Kidney glomerular epithelial cell (primary cell): ENCODE data around the gene CDC42BPA.
"Not testable (repeated sequence)": the region's sequence is repeated elsewhere in the genome, so short reads cannot be mapped to it uniquely, and the experiment has no call there.

Experiments used
- DNase-seq: peaks from one replicate; lab custom pipeline; 2025; lab: John Stamatoyannopoulos, UW

Gene CDC42BPA

DNA sequence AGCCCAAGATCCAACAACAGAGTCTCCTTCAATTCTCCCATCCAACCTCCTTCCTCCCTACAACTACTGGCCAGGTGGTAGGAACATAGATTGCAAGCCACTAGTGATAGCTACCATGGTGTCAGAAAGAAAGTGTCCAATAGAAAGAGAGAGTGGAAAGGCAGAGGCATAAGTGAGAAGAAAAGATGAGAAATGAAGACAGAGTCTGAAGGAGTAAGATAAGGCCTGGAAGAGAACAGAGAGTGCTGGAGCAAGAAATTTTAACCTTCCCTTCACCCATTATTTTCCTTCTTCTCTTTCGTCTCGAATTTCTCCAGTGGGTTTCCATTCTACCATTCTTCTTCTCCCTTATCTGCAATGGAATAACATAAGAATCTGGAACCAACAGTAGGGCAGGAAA is 57.9 kb downstream of the CDC42BPA start:
- DNase-seq, result no peak

DNA sequence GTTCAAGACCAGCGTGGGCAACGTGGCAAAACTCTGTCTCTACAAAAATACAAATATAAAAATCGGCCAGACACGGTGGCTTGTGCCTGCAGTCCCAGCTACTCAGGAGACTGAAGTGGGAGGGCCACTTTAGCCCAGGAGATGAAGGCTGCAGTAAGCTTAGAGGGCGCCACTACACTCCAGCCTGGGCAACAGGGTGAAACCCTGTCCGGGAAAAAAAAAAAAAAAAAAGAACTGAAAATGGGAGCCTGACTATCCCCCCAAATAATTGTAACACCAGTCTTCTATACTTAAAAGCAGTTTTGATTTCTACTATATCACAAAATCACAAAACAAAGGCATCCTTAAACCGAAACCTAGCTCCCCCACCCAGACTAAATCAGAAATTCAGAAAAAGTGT is 60.3 kb downstream of the CDC42BPA start:
- no peak for DNase-seq

DNA sequence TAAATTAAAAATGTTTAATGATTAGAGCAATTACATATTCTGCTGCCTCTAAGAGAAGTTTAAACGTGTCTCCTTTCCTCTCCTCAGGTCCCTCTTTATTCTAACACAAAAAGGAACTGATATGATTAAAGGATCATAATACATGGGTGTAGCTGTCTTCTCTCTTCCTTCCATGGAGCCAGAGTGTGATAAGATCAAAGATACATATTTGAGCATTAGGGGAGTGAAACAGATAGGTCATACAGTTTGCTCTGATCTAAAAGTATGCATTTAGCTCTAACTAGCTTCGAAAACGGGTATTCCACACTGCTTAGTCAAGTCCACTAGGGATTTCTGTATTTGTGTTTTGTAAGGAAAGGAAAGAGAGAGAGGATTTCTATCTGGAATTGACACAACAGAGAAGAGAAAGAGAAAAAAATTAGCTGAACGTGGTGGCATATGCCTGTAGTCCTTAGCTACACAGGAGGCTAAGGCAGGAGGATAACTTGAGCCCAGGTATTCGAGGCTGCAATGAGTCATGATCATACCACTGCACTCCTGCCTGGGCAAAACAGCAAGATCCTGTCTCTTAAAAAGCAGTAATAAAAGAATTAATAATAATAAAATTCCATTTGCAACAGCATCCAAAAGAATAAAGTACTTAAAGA is 63.1 kb downstream of the CDC42BPA start:
- DNase-seq, result no peak

DNA sequence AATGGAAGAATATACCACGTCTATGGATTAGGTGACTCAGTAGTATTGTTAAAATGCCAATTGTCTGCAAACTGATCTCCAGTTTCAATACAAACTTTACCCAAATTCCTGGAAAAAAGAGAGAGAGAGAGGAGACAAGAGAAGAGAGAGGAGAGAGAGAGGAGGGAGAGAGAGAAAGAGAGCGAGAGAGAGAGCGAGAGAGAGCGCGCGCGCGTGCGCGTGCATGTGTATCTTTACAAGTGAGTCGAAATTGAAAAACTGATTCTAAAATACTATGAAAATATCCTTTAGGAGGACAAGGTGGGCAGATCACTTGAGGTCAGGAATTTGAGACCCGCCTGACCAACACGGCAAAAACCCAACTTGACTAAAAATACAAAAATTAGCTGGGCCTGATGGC is 65.2 kb downstream of the CDC42BPA start:
- no peak for DNase-seq

DNA sequence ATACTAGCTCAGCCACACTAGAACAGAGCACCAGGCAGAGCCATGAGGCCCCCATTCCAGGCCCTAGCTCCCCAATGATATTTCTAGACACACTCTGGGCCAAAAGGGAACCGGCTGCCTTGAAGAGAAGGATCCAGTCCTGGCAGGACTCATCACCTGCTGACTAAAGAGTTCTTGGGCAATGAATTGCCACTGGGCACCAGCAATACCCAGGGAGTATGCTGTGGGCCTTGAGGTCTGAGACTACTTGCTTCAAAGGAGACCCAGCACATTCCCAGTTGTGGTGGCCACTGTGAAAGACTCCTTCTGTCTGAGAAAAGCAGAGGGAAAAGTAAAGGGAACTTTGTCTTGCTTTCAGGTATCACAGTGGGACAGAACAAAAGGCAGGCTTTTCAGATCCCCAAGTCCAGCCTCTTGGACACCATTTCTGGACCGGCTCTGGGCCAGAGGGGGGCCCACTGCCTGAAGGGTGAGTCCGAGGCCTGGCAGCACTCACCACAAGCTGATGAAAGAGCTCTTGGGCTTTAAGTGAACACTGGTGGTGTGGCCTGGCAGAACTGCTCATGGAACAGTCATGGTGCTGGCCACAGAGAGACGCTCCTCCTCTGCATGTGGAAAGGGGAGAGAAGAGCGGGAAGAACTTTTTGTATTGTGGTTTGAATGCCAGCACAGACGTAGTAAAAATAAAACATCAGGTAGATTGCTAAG is 72.5 kb downstream of the CDC42BPA start:
- no peak for DNase-seq

DNA sequence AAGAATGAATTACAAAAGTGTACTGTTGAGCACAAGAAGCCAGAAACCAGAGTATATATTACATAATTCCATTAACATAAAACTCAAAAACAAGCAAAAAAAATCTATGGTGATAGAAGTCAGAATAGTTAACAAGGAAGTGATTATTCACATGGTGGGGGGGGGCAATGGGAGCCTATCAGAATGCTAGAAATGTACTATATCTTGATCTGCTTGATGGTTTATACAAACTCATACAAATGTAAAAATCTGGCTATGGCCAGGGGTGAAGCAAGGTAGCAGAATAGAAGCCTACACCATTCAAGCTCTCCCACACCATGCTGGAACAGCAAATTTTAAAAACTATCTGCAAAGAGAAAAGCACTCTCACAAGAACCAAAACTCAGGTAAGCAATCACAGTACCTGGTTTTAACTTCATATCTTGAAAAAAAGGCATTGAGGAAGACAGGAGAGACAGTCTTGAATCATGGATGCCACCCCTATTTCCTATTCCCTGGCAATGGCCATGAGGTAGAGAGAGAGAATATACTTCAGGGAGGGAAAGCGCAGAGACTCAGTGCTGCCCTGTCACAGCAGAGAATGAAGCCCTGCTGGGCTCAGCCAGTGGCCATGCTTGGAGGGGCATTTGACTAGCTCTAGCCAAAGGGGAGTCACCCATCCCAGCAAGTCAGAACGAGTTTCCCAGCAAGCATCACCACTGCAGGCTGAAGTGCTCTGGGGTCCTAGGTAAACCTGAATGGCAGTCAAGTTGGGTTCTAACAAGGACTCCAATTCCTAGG is 73.8 kb downstream of the CDC42BPA start:
- DNase-seq, result no peak

DNA sequence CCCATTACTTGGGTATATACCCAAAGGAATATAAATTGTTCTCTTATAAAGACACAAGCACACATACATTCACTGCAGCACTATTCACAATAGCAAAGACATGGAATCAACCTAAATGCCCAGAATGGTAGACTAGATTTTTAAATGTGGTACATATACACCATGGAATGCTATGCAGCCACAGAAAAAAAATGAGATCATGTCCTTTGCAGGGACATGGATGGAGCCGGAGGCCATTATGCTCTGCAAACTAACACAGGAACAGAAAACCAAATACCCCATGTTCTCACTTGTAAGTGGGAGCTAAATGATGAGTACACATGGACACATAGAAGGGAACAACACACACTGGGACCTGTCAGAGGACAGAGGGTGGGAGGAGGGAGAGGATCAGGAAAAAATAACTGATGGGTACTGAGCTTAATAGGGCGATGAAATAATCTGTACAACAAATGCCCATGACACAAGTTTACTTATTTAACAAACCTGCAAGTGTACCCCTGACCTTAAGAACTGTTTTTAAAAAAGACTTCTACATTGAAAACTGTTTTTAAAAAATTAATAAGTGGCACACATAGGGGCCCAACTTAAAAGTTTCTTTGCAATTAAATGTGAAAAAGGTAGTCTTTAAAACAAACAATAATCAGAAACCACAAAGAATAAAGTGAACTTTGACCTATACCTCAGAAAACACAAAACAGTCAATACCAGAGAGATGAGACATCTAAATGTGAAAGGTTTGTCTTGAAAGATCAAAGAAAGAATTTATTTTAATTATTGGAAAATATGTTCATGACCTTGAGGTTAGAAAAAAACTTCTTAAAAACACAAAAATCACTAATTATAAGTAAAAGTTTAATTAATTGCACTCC is 75.2 kb downstream of the CDC42BPA start:
- DNase-seq, result peak; percentile 37

DNA sequence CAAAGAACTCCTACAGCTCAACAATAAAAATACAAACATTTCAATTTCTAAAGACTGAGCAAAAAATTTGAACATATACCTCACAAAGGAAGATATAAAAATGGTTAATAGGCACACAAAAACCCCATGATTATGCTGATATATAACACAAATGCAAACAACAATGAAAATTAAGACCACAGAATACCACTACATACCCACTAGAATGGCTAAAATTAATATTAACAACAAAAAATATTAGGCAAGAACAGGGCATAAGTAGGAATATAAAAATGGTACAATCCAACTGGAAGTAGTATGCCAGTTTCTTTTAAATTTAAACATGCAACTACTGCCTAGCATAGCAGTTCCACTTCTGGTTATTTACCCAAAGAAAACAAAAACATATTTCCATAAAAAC is 77.3 kb downstream of the CDC42BPA start:
- no peak for DNase-seq

DNA sequence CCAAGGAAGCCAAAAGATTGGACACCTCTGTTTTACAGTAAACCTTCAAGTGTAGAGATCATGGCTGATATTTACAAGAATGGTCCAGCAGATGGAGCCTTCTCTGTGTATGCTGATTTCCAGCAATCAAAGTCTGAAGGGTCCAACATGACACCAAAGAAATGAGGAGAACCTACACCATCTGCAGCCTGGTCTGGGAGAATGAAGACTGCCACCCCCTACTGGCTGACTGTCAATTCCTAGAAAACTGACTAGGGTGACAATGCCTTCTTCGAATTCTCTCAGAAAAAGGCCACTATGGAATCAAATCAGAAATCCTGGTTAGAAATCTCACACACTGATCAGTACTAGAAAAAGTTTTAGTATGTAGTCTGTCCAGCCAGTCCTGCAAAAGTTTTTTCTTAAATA is 83.3 kb downstream of the CDC42BPA start:
- DNase-seq, result peak; percentile 14

DNA sequence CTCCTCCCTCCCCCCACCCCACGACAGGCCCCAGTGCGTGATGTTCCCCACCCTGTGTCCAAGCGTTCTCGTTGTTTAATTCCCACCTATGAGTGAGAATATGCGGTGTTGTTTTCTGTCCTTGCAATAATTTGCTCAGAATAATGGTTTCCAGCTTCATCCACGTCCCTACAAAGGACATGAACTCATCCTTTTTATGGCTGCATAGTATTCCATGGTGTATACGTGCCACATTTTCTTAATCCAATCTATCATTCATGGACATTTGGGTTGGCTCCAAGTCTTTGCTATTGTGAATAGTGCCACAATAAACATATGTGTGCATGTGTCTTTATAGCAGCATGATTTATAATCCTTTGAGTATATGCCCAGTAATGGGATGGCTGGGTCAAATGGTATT is 87.2 kb downstream of the CDC42BPA start:
- DNase-seq, result not testable (repeated sequence)

DNA sequence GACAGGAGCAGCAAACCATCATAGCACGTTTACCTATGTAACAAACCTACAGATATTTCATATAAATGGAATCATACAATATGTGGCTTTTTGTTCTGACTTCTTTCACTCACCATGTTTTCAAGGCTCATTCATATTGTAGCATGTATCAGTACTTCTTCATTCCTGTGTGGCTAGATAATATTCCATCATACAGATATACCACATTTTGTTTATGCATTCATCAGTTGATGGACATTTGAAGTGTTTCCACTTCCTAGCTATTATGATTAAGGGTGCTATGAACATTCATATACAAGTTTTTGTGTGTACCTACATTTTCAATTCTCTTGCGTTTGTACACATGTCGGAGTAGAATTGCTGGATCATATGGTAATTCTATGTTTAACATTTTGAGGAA is 90.1 kb downstream of the CDC42BPA start:
- no peak for DNase-seq

DNA sequence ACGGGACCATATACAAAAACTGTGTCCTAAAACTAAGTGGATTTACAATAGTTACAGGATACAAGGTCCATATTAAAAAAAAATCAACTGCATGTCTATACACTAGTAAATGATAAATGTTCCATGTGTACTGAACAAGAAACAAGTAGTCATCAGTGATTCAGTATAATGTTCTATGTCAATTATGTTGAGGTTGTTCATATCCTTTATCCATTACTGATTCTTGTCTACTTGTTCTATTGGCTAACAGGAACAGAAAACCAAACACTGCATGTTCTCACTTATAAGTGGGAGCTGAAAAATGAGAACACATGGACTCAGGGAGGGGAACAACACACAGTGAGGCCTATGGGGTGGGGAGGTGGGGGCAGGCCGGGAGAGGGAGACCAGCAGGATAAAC is 90.5 kb downstream of the CDC42BPA start:
- DNase-seq, result no peak

DNA sequence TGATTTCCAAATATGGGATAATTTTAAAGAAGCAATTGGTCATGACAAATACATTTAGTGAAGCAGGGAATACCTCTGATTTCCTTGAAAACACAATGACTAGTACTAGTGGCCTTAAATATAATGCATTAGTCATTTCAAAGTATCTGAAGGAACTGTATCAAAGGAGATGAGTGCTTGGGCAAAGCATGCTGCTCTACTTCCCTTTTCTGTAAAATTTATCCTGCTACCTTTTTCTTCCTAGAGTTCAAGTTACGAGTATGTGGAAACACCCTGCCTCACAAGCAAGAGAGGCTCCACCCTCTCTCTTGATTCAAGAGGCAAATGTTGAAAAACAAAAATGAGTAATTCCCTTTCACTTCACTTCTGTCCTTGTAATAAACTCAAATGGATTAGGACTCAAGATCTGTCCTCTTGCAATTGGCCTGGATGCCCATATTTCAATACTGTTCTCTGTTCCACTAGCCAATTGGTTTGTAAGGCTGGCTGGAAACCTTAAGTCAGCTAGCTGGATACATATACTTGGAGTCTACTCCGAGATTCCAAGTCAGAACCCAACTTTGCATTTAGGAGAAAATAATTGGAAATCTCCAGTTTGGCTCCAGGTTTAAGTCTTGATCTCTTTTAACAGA is 92.5 kb downstream of the CDC42BPA start:
- DNase-seq, result peak; percentile 54

DNA sequence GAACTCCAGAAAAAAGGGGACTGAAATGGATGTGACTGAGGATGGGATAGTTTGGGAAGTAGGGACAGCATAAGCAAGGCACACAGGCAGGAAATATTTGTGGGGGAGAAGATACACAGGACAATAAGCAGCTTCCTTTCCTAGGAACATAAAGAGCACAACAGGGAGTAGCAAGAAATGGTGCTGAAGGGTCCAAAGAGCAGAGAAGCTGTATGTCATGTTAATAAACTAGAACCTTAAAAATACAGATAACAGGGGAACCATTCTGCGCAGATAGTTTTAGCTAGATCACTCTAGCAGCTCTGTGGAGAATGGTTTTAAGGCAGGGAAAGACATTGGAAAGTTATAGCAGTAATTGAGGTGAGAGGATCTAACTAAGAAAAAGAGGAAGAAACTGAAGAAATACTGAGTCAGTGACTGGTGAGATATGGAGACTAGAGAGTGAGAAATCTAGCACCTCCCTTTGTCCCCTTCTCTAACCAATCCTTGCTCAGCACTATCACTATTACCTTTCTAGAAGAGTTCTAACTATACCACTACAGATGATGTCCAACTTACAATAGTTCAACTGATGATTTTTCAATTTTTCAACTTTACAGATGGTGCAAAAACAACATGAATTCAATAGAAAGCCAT is 95.0 kb downstream of the CDC42BPA start:
- DNase-seq, result no peak

DNA sequence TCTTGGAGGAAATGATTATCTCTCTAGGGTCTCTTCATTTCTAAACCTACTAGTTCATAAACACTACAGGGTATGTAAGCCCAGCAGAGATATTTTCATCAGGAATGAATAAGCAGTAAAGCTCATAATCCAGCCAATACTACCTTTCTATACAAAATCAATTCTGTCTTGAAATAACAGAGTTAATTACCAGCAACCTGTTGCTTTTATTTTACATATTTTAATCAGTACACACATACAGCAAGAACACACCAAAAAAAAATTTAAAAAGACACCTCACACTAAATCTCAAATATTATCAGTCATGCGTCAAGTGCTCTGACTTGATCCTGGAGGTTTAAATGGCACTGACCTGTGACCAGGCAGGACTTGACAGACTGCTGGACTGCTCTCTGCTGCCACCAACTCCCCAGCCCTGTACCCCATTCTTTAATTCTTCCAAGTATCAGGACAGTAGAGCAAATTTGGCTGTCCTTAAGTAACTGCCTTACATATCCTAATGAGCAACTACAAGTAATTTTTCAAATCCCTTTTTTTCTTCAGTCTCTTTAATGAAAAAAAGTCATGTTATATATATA is 98.5 kb downstream of the CDC42BPA start:
- no peak for DNase-seq

DNA sequence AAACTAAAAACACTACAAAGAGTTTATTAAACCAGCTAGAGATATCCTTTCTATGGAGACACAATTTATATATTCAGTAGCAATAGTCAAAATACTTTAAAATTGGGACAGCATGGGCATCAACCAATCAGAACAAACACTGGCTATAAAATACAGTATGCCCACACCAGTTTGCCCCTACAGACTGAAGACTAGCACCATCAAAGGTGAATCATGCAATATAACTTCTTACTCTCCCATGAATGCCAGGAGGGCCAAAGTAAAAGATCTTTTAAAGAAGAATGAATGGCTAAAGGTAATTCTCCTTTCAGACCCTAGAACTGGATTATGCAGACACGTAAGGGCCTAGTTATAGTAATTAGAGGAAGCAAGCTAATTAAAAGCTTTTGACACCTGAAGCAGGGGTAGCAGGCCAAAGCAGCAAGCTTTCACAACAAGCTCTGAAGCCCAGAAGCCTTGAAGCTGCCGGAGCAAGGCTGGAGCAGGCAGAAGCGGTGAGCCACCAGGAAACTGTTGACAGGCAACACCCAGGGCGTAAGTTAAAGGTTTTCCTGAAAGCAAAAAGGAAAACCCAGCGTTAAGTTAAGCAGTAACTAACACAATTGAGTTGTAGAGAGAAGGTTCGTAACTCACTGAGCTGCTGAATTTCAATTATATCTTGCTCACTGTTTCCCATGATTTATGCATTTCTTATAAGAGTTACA is 99.3 kb downstream of the CDC42BPA start:
- peak; percentile 14 for DNase-seq

DNA sequence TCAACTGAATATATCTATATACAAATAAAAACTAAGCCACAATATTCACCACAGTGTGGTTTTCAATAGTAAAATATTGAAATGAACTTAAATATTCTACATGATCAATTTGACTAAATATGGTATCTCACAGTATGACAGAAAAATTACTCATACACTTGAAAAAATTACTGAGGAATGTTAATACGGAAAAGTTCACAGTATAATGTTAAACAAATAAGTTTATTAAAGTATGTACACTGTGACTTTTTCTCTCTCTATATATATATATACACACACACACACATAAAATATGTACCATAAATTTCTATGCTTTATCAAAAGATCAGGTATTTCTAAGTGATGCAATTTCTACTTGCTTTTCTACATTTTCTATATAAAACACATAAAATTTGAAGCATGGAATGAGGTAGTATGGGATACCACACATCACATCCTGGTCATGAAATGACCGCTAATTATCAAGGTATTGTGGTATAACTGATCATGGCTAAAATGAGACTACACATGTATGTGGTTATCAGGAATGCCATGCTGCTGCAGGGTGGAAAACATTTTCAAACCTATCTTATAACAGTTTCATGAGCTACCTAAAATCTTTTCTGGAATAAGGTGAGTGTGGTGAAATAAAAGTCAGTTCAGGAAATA is 102.3 kb downstream of the CDC42BPA start:
- no peak for DNase-seq

DNA sequence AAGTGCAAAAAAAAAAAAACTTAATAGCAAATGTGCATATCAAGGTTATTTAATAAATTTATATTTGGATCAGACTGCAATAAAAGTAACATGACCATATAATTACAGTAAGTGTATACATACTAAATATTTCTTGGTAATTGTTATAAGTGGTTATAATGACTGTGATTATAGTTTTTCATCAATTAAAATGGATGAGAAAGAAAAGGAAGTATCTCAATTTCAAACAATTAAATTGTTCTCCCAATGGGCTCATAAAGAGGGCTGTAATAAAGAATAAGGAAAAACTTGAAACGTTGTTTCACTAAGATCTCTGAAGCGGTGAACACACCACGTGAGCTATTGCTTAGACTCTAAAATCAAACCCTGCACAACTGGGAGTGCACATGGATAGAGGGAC is 104.1 kb downstream of the CDC42BPA start:
- no peak for DNase-seq

DNA sequence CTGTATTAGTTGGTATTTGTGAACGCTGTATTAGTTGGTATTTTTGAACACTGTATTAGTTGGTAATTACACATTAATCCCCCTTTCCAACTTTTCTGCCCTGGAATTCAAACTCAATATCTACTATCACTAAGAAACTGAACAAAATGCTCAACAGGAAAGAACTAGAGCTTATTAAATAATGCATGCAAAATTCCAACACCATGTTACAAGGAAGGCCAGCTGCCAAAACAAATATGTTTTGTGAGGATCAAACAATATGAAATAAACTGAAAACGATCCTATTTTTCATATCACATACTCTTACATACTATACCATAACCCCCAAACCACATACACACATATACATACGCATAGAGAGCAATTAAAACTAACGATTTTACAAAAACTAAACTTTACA is 104.9 kb downstream of the CDC42BPA start:
- no peak for DNase-seq

DNA sequence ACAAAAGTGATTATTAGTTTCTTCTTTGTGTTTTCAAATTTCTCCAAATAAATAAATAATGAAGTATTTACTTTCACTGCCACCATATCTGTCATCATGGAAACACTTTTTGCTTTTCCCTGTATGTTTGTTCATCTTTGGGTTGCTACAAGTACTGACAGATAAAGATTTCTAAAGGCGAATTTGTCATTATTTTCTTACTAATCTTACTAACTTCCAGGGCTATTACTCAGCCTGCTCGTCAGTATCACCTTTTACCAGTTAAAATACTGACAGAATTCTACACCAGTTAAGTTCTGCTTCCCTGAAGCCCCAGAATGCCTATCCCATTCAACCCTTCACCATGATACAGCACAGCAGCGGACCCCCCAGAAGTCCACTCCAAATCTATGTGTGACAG is 106.1 kb downstream of the CDC42BPA start:
- no peak for DNase-seq
